HEK293T (cell line): ENCODE results near the gene ASB18.

Experiments
- ARNT ChIP-seq: fragments of 450-650 bp; IDR thresholded peaks from 2 replicates; pipeline ENCODE4 v1.6.1; 2017; ENCODE audit warnings: mild to moderate bottlenecking
- ELF4 ChIP-seq: fragments of 450-650 bp; IDR thresholded peaks from 2 replicates; pipeline ENCODE4 v1.6.1; 2017; ENCODE audit warnings: antibody characterized with exemption
- FOXK2 ChIP-seq: fragments of 450-650 bp; IDR thresholded peaks from 2 replicates; pipeline ENCODE4 v1.6.1; 2016; ENCODE audit warnings: mild to moderate bottlenecking
- FOXM1 ChIP-seq: fragments of 450-650 bp; IDR thresholded peaks from 2 replicates; pipeline ENCODE4 v1.6.1; 2017; ENCODE audit warnings: mild to moderate bottlenecking, borderline replicate concordance
- HDGF ChIP-seq: fragments of 450-650 bp; IDR thresholded peaks from 2 replicates; pipeline ENCODE4 v1.6.1; 2017; ENCODE audit warnings: antibody characterized with exemption, borderline replicate concordance
- NFRKB ChIP-seq: fragments of 450-650 bp; IDR thresholded peaks from 2 replicates; pipeline ENCODE4 v1.6.1; 2016; ENCODE audit warnings: mild to moderate bottlenecking, moderate library complexity
- SP1 ChIP-seq: fragments of 450-650 bp; IDR thresholded peaks from 2 replicates; pipeline ENCODE4 v1.6.1; 2017
- SUZ12 ChIP-seq: fragments of 450-650 bp; IDR thresholded peaks from 2 replicates; pipeline ENCODE4 v1.6.1; 2016; ENCODE audit warnings: mild to moderate bottlenecking
- TARDBP ChIP-seq: fragments of 450-650 bp; IDR thresholded peaks from 2 replicates; pipeline ENCODE4 v1.6.1; 2016

DNA sequence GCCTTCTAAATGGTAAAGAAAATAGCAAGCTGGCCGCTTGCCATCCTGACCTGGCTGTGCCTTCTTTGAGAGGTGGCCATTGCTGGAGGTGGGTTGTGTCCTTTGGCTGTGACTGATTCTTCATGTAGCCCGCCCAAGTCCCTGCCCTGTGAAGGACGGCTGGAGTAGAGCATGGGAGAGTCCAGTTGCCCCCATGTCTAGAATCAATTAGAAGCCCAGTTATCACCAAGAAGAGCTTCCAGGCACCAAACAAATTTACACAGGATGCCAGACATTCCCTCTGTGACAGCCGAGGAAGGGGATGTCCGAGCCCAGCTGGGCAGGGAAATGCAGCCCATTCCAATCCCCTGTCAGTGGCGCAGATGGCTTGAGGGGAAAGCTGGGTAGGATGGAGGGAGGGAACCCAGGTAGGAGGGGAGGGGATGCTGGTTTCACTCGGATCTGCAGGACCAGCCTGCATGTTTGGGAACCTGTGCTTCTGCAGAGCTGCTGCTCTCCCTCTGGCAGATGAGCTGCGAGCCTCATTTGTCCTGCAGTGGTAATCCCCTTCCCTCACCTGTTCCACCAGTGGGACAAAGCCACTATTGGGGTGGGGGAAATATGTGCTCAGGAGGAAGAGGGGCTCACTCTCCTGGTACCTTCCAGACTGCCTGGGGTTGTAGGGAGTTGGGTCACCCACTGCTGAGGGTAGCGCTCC, 25.7 kb upstream of the ASB18 start:
- no peak for TF ChIP-seq SUZ12
- TF ChIP-seq SP1 = no peak
- TF ChIP-seq ARNT = no peak
- TF ChIP-seq TARDBP = no peak
- TF ChIP-seq NFRKB = no peak
- no peak for TF ChIP-seq FOXM1
- no peak for TF ChIP-seq ELF4
- TF ChIP-seq FOXK2 = no peak
- no peak for TF ChIP-seq HDGF
